Measurements from ENCODE around the gene AXIN1. TPM values are rescaled to one million over a fixed set of nuclear protein-coding genes. Genes with fewer than 3 reads are reported as not detected.

Gene AXIN1
- total RNA-seq, 1 experiment from 2014 or later, result 32.7 TPM

GRCh38 chr16:396199-396598 is 43.7 kb upstream of the AXIN1 start:
- Histone ChIP-seq H3K9me3 (ENCODE audit: low read depth, low read length, poor library complexity, severe bottlenecking) (no peaks in the 10 kb centered on the region), H3K27me3 (replicated peaks; ENCODE audit: insufficient read depth, low read depth, low read length, poor library complexity) (no peaks in the 10 kb centered on the region), H3K36me3 (ENCODE audit: insufficient read depth, low read length, poor library complexity, severe bottlenecking) (peaks cover 21% of the 10 kb centered on the region), H3K4me3 (ENCODE audit: low read depth, low read length, poor library complexity, severe bottlenecking) (peak overlapping the region; percentile 69), H3K4me1 (ENCODE audit: insufficient read depth, low read length, poor library complexity, severe bottlenecking) (peaks cover 17% of the 10 kb centered on the region), H3K27ac (ENCODE audit: low read depth, low read length, poor library complexity, severe bottlenecking) (peak overlapping the region; percentile 18)
- BruUV-seq (replicated peaks), result no TSS peak
- intact Hi-C loops (cut with micrococcal nuclease; ENCODE audit: unreplicated experiment), result no loop called here
- no peak for DNase-seq (ENCODE audit: low spot score)
- POLR2A ChIA-PET (ENCODE audit: low non-redundant PET), result no interaction called here
- CTCF ChIA-PET, result no interaction called here
- TF ChIP-seq EZH2 (IDR thresholded peaks at IDR 0.05; ENCODE audit: borderline replicate concordance, low read depth, low read length, poor library complexity, severe bottlenecking) (no peak), CTCF (conservative IDR thresholded peaks at IDR 0.05; ENCODE audit: low read depth, low read length) (no peak)

- H3K9me3 ChIP-seq (ENCODE audit: low read depth, low read length, poor library complexity, severe bottlenecking), result no peaks in the 10 kb centered on the region
- no peaks in the 10 kb centered on the region for H3K36me3 ChIP-seq (ENCODE audit: insufficient read depth, low read length, poor library complexity, severe bottlenecking)
- no peak overlapping the region for H3K27ac ChIP-seq (ENCODE audit: low read depth, low read length, poor library complexity, severe bottlenecking)
- intact Hi-C loops (cut with micrococcal nuclease; ENCODE audit: unreplicated experiment), result loop anchor here (5.0 kb wide), 1 partner anchor 295 kb away; no protein-coding TSS in a partner anchor
- no peak for TF ChIP-seq EZH2 (IDR thresholded peaks at IDR 0.05; ENCODE audit: borderline replicate concordance, low read depth, low read length, poor library complexity, severe bottlenecking)
- TF ChIP-seq CTCF (conservative IDR thresholded peaks at IDR 0.05; ENCODE audit: low read depth, low read length), result no peak
- H3K4me3 ChIP-seq (ENCODE audit: low read depth, low read length, poor library complexity, severe bottlenecking), result no peak overlapping the region
- no peaks in the 10 kb centered on the region for H3K27me3 ChIP-seq (replicated peaks; ENCODE audit: insufficient read depth, low read depth, low read length, poor library complexity)
- BruUV-seq (replicated peaks), result no TSS peak
- CTCF ChIA-PET, result interaction anchor here (0.6 to 1.0 kb wide), 4 partner anchors 95 to 320 kb away, joined by 3 to 9 read pairs (median 6); no protein-coding TSS in a partner anchor
- no peak for DNase-seq (ENCODE audit: low spot score)
- POLR2A ChIA-PET (ENCODE audit: low non-redundant PET), result no interaction called here
- no peaks in the 10 kb centered on the region for H3K4me1 ChIP-seq (ENCODE audit: insufficient read depth, low read length, poor library complexity, severe bottlenecking)
Observed at GRCh38 chr16:392450-393030, 40.0 kb upstream of the AXIN1 start.

- no peaks in the 10 kb centered on the region for H3K36me3 ChIP-seq (ENCODE audit: insufficient read depth, low read length, poor library complexity, severe bottlenecking)
- CTCF ChIA-PET, result interaction anchor here (0.6 to 1.0 kb wide), 3 partner anchors 96 to 320 kb away, joined by 3 to 7 read pairs (median 6); no protein-coding TSS in a partner anchor
Observed at GRCh38 chr16:391885-392335, 39.4 kb upstream of the AXIN1 start.

More at GRCh38 chr16:391885-392335, 39.4 kb upstream of the AXIN1 start:
- DNase-seq (ENCODE audit: low spot score), result peak; percentile 84
- no TSS peak for BruUV-seq (replicated peaks)
- no peaks in the 10 kb centered on the region for H3K9me3 ChIP-seq (ENCODE audit: low read depth, low read length, poor library complexity, severe bottlenecking)
- POLR2A ChIA-PET (ENCODE audit: low non-redundant PET), result no interaction called here
- H3K27ac ChIP-seq (ENCODE audit: low read depth, low read length, poor library complexity, severe bottlenecking), result no peak overlapping the region
- H3K27me3 ChIP-seq (replicated peaks; ENCODE audit: insufficient read depth, low read depth, low read length, poor library complexity), result no peaks in the 10 kb centered on the region
- H3K4me1 ChIP-seq (ENCODE audit: insufficient read depth, low read length, poor library complexity, severe bottlenecking), result no peaks in the 10 kb centered on the region
- peak; percentile 94 for TF ChIP-seq CTCF (conservative IDR thresholded peaks at IDR 0.05; ENCODE audit: low read depth, low read length)
- no peak for TF ChIP-seq EZH2 (IDR thresholded peaks at IDR 0.05; ENCODE audit: borderline replicate concordance, low read depth, low read length, poor library complexity, severe bottlenecking)
- no peak overlapping the region for H3K4me3 ChIP-seq (ENCODE audit: low read depth, low read length, poor library complexity, severe bottlenecking)
- intact Hi-C loops (cut with micrococcal nuclease; ENCODE audit: unreplicated experiment), result loop anchor here (5.0 kb wide), 1 partner anchor 295 kb away; no protein-coding TSS in a partner anchor
